GM04504 (cell line): ENCODE data around the gene KCNJ6.

Experiments used
- DNase-seq: peaks from one replicate; pipeline ENCODE4 v3.0.0-alpha.2; 2012; ENCODE audit warnings: low read depth

The KCNJ6 gene

DNA sequence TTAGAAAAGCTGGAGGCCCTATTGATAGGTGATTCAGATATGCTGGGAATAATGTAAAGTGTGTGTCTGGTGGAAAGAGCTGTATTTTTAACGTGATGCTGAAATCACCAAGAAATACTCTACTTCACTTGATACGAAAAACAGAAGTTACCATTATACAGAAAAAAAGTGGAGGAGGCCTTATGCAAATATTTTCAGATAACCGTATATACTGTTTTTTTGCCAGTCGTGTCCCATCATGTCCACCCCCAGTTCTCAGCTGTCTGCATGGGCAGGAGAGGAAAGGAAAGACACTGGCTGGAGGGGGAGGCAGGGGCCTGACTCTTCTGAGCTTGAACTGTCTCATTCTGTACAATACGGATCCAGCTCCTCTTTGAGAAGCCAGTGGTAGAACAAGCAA lies 51.1 kb downstream of the KCNJ6 start:
- DNase-seq: no peak

DNA sequence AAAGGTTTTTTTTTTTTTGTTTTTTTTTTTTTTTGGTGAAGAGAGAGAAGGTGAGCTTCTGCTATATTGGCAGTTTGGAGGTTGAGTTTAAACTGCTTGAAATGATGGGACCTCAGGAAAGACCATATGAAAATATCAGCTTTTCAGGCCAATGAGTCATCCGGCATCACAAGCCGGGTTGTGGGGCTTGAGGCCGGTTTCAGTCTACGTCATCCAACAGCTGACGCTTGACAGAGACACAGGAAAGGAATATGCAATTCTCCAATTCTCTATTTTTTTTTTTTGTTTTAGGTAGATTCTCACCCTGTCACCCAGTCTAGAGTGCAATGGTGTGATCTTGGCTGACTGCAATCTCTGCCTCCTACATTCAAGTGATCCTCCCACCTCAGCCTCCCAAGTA lies 52.4 kb downstream of the KCNJ6 start:
- no peak for DNase-seq

- DNase-seq: no peak
These were observed 53.7 kb downstream of the KCNJ6 start for GRCh38 chr21:37862536-37862935.

DNA sequence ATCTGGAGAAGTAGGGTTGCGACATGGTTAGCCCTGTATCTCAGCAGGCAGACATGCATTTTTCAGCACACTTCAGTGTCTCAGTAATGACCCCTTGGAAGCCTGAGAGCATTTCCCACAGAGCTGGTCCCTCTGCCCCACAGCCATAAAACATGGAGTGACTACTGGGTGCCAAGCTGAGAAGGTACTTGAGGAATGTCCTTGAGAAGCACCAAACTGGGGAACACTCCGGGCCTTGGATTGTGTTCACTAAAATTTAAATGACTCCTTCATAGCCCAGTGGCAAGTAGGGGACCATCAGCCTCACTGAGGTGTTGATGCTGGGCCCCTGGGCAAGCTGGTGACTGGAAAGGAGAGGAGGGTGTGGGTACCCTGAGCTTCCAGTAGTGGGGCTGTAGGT lies 54.7 kb downstream of the KCNJ6 start:
- no peak for DNase-seq

GRCh38 chr21:37860416-37860815 lies 55.8 kb downstream of the KCNJ6 start:
- no peak for DNase-seq

- DNase-seq: no peak
These were observed 60.3 kb downstream of the KCNJ6 start for GRCh38 chr21:37855647-37856625.

- DNase-seq: no peak
These were observed 61.0 kb downstream of the KCNJ6 start for GRCh38 chr21:37855271-37855646.

- no peak for DNase-seq
These were observed 66.7 kb downstream of the KCNJ6 start for GRCh38 chr21:37849506-37850102.

DNA sequence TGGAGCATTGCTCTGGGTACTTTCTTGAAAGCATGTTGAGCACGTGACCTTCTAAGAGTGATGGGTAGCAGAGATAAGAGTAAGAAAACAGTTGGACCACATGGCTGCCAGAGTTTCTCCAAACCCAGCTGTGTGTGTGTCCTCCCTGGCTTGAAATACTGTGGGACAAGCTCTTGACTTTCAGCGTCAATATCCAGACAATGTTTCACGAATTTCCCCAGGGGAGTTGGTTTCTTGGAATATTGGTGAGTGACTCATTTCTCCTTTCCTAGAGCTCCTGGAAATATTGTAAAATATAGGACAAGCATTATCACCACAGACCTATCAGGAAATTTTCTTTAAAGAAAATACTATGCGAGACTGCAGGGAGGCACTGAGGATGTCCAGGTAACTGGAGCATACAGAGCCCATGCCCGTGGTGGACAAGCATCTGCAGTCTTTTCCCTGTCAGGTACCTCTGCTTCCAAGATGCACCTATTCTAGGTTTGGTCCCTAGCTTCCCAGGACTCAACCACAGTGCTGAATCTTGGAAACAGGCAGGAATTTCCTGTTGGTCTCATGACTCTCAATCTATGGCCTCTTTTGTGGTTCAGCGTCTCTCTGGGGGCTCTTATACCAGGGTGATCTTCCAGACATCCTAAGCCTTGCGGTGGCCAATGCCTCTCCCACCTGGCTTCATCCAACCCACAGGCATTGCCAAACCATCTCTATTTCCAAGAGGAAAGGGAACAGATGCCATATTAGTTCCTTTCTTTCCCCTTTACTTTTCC lies 67.4 kb downstream of the KCNJ6 start:
- no peak for DNase-seq

- DNase-seq: no peak
These were observed 70.7 kb downstream of the KCNJ6 start for GRCh38 chr21:37845535-37845934.

DNA sequence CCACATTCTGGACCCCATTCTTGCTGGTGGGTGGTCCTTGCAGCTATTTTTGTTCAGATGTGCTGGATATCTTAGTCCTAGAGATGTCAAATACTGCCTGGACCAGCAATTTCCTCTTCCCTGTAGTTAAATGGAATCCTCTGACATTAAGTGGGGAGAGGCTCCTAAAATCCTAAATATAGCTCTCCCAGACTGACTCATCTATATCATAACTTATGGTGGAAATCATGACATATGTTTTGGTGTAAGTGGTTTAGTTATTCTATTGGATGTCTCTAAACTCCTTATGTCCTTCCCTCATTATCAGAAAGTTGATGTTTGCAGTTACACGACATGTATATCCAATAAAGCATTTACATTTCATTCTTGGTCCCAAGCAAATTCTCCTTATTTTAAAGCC lies 73.1 kb downstream of the KCNJ6 start:
- DNase-seq: no peak

- DNase-seq: no peak
These were observed 73.9 kb downstream of the KCNJ6 start for GRCh38 chr21:37842163-37842919.

DNA sequence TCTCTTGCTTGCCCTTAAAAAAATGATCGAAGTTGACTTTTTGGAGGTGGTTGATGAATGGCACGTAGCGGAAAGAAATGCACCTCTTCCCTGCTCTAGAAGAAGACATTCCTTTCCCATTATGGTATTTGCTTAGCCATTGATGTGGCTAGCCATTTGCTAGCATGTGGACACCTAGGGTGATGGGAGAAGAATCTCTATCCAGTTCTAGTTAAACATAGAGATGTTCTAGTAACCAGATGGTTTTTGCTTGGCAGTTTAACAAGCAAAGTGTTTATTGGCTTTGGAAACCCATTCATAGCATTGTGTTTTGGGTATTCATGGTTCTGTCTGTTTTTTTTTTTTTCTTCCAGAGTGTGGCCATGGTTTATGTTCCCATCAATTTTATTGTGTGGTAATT lies 78.9 kb downstream of the KCNJ6 start:
- DNase-seq: no peak

DNA sequence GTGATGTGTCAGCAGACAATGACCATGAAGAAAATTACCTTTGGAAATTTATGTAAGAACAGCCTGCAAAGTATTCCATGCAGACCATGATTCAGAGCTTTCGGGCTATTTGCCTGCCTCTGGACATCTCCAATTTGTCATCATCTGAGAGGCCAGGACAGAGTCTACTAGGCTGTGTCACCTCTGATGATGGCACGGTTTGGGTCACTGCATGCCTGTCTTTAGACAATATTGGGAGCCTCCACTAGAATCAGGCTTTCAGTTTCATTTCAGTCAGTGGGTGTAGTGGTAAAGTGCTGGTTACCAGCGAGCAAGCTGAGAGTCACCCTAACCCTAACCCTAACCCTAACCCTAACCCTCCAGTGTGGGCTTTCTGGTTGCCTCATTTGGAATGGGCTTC lies 80.8 kb downstream of the KCNJ6 start:
- DNase-seq: no peak

GRCh38 chr21:37833301-37833700 lies 83.0 kb downstream of the KCNJ6 start:
- no peak for DNase-seq

DNA sequence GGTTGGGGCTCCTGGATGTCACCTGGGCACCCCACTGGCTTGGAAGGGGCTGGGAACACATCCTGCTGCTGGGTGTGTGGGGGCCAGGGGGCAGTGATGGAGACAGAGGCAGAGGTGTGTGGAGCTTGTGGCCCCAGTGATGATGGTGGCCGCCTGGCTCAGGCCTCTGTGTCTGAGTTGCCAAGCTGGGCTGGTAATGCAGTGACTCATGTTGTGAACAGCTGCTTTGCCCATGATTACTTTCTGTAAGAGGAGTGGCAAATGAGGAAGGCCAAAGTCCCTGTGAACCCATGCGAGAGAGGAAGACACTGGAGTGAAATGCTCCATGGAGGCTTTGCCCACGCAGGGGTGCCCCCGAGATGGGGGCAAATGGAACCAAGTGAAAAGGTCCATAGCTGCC lies 86.8 kb downstream of the KCNJ6 start:
- no peak for DNase-seq

GRCh38 chr21:37828991-37829390 lies 87.3 kb downstream of the KCNJ6 start:
- no peak for DNase-seq

GRCh38 chr21:37828556-37828955 lies 87.7 kb downstream of the KCNJ6 start:
- DNase-seq: no peak

DNA sequence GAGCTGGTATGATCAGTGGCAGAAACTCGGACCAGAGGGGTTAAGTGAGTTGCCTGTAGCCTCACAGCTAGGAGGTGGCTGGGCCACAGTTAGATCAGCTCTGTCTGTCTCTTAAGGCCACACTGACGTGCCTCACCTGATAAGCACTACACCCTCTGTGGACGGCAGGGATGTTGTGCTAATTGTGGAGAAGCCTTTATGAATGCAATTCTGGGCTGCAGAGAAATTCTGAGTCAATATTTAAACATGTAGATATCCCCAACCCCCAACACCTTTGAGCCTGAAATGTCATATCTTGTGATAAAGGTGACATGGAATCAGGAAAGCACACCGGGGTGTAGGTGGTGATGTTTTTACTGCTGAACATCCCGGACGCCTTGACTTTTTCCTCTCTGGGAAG lies 88.3 kb downstream of the KCNJ6 start:
- DNase-seq: no peak

DNA sequence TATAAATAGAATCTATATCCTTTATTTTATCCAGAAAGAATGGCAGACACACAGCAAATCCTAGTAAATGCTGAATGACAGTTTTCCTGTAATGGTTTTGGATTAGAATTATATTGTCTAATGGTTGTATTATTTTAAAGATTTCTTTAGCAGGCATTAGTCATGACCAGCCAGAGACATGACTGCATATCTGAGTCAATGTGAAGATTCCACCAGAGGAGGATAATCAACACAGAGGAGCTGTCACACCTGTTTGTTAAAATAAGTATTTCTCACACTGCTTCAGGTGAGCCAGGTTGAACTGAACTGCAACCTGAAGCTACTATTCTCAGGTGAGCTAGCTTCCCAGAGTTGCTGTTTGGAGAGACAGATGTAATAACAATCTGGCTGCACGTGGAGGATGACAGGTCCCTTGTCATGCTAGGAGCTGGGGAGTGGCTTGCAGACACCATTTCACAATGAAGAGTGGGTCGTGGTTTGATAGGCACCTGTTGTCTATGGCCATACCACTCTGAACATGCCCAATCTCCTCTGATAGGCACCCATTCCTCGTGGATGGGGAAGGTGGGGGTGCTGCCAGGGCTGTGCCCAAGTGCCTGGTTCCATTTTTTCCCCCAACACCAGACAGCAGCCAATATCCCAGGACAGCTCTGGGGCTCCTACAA lies 94.3 kb downstream of the KCNJ6 start:
- no peak for DNase-seq

GRCh38 chr21:37821092-37821491 lies 95.2 kb downstream of the KCNJ6 start:
- no peak for DNase-seq

- DNase-seq: no peak
These were observed 96.9 kb downstream of the KCNJ6 start for GRCh38 chr21:37819372-37819771.
